ENCODE data around the gene PVR.
A peak's percentile ranks its signal among the peaks of the same experiment; 100 is the strongest.
"Not testable (repeated sequence)": the region's sequence is repeated elsewhere in the genome, so short reads cannot be mapped to it uniquely, and the experiment has no call there.

Gene PVR

GRCh38 chr19:44680536-44680935 is 36.8 kb downstream of the PVR start:
- no peak for DNase-seq

GRCh38 chr19:44681992-44682790 is 38.5 kb downstream of the PVR start:
- DNase-seq = no peak

- peak; percentile 54 for DNase-seq
These were observed 39.1 kb downstream of the PVR start for GRCh38 chr19:44682807-44683206.

- no peak for DNase-seq
These were observed 39.9 kb downstream of the PVR start for GRCh38 chr19:44683434-44684210.

GRCh38 chr19:44684396-44684795 is 40.7 kb downstream of the PVR start:
- not testable (repeated sequence) for DNase-seq

GRCh38 chr19:44684892-44685863 is 41.5 kb downstream of the PVR start:
- peak; percentile 76 for DNase-seq

GRCh38 chr19:44685877-44686276 is 42.2 kb downstream of the PVR start:
- DNase-seq = peak; percentile 93

- no peak for DNase-seq
These were observed 43.2 kb downstream of the PVR start for GRCh38 chr19:44686896-44687295.

- peak; percentile 76 for DNase-seq
These were observed 44.2 kb downstream of the PVR start for GRCh38 chr19:44687888-44688287.

- DNase-seq = peak; percentile 66
These were observed 45.8 kb downstream of the PVR start for GRCh38 chr19:44689290-44690130.

- no peak for DNase-seq
These were observed 46.4 kb downstream of the PVR start for GRCh38 chr19:44690131-44690440.

GRCh38 chr19:44692379-44692721 is 48.6 kb downstream of the PVR start:
- no peak for DNase-seq

- peak; percentile 43 for DNase-seq
These were observed 50.5 kb downstream of the PVR start for GRCh38 chr19:44694184-44694579.

- no peak for DNase-seq
These were observed 53.4 kb downstream of the PVR start for GRCh38 chr19:44696939-44697669.

GRCh38 chr19:44697670-44698034 is 53.9 kb downstream of the PVR start:
- no peak for DNase-seq

GRCh38 chr19:44698492-44699201 is 54.9 kb downstream of the PVR start, which contains the start of gene CEACAM16:
CEACAM16 (plus strand) TSS chr19:44699151; CDS start chr19:44701457, 2,306 bp downstream.
- DNase-seq = no peak

GRCh38 chr19:44700547-44700946 is 56.8 kb downstream of the PVR start:
- no peak for DNase-seq

GRCh38 chr19:44701228-44701627 is 57.5 kb downstream of the PVR start:
- DNase-seq = no peak

- DNase-seq = no peak
These were observed 59.0 kb downstream of the PVR start for GRCh38 chr19:44702551-44703176.

GRCh38 chr19:44703336-44704078 is 59.8 kb downstream of the PVR start:
- no peak for DNase-seq

Data from inflammatory macrophage treated with lipopolysaccharide for 4 hours (primary cell).